NCI-H510A (cell line): Measurements from ENCODE around the gene ARFIP1.
"Not testable (repeated sequence)": the region's sequence is repeated elsewhere in the genome, so short reads cannot be mapped to it uniquely, and the experiment has no call there.

Source experiments
- DNase-seq: peaks from one replicate; lab custom pipeline; 2025; lab: John Stamatoyannopoulos, UW

Gene ARFIP1

GRCh38 chr4:152896811-152897210 lies 117.1 kb downstream of the ARFIP1 start:
- DNase-seq: no peak

GRCh38 chr4:152898133-152898532 lies 118.4 kb downstream of the ARFIP1 start:
- not testable (repeated sequence) for DNase-seq

DNA sequence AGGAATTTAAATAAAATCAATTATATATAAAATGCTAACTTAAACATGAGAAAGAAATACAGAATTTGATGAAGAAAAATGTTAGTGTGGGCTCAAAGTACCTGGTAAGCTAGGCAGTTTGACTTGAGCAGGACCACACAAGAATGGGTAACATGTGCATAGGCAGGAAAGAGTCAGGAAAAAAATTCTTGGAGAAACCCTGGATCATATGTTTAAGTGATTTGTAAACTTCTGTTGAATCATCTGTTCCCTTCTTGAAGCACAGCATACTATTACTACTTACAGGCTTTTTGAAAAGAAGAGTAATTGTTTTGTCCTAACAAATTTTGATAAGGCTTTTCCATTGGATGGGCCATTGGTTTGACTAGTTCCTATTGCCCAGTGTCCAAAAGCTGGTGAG lies 118.9 kb downstream of the ARFIP1 start:
- DNase-seq: no peak

DNA sequence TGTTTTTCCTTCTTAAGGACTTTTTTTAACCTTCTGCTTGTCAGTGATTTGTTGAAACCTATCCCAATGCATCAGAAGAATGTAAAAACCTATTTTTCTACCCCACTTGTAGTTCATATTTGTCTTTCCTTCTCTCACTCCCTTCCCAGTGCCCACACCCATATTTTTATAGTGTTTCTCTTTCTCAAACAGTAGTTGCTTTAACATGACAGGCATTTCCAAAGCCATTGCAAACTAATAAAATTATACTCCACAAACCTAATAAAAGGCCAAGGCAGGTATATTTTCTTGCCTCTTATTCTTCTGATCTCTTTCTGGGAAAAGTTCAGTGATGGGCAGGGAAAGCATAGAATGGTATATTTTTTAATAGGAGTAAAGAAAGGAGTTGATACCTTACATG lies 120.6 kb downstream of the ARFIP1 start:
- DNase-seq: no peak

- no peak for DNase-seq
Measured at GRCh38 chr4:152901205-152901604, 121.5 kb downstream of the ARFIP1 start.

DNA sequence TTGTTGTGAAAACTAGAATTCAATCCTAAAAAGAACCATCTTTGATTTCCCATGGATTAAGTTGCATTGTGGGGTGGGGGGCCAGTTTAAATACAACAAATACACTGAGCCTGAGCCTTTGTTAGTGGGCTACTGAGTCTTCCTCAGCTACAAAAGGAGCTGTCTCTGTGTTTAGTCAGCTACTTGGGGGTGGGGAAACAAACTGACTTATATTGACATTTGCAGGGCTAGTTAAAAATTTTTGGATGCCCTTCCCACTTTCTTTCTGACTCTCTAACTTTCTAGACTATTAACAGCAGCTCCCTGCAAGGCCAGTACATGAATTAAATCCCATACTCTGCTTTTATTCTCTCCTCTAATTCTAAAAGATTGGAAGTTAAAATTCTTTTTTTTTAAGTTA lies 123.9 kb downstream of the ARFIP1 start:
- no peak for DNase-seq

- no peak for DNase-seq
Measured at GRCh38 chr4:152909901-152910300, 130.1 kb downstream of the ARFIP1 start.

GRCh38 chr4:152910521-152910920 lies 130.8 kb downstream of the ARFIP1 start:
- DNase-seq: no peak

DNA sequence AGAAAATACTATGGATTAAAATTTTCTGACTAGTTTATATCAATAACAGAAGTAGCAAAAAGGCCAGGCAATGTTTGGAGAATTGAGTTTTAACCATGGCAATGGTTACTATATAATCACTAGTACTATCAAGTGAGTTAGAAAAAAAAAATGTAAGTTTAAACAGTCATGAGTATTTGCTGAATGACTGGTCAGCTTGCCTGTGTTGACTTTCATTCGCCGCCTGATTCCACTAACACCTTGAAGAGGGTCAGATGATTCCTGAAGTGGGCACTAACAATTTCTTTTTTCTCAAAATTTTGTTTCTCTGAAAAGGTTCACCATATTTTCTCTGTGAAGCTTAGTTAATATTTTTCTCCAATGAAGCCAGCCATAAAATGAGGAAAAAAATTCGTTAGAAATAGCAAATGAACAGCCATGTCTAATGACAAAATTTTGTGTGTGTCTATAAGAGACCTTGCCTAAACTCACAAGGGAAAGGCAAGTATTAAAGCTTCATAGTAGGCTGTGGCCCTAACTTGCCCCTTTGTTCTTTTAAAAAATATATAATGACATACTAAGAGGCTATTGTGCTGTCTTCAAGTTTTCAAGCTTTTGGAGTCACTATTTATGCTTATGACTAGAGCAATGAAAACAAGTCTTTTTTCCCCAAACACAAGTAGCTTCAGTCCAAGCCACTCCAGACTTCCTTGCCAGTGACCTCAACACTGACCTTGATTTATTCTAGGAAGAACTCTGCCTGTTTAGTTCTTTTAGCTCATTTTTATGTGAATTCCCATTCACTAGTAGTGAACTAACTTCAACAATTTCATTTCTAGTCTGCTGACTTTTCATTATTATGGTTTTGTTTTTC lies 138.0 kb downstream of the ARFIP1 start:
- no peak for DNase-seq

GRCh38 chr4:152919826-152920225 lies 140.1 kb downstream of the ARFIP1 start:
- no peak for DNase-seq

GRCh38 chr4:152920768-152921167 lies 141.0 kb downstream of the ARFIP1 start:
- DNase-seq: no peak

DNA sequence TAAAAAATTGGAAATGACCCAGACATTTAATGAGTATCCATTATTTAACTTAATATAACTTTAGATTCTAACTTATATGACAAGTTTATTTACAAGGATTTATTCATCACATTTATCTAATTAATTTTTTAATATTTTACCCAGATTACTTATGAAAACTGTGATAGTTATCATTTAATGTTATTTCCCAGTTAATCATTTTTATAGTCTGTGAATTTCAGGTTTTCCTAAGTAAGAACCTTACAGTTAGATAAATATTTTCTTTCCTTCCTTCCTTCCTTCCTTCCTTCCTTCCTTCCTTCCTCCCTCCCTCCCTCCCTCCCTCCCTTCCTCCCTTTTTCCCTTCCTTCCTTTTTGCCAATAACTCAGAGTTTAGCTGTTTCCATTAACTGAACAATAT lies 141.5 kb downstream of the ARFIP1 start:
- no peak for DNase-seq

DNA sequence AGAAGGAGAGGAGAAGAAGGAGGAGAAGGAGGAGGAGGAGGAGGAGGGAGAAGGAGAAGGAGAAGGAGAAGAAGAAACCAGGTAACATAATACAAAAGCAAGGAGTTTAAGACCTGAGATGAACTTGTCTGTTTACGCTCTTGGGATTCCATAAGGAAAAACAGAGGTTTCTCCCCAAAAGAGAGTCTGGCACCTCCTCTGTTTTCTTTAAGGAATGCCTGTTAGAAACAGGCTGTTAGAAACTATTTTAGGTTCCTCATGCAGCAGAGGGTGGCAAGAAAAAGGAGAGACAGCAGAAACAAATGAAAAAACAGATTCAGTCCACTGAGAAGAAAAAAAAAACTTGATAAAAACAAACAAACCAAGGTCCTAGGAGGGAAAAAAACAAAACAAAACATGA lies 146.1 kb downstream of the ARFIP1 start:
- DNase-seq: no peak

- DNase-seq: no peak
Measured at GRCh38 chr4:152926959-152927358, 147.2 kb downstream of the ARFIP1 start.

DNA sequence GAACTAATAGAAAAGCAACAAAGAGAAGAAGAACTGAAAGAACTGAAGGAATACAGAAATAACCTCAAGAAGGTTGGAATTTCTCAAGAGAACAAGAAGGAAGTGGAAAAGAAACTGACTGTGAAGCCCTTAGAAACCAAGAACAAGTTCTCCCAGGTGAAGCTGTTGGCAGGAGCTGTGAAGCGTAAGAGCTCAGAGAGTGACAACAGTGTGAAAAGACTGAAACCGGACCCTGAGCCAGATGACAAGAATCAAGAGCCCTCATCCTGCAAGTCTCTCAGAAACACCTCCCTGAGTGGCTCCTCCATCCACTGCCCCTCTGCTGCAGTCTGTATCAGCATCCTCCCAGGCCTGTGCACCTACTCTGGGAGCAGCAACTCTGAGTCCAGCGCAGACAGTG lies 148.0 kb downstream of the ARFIP1 start:
- no peak for DNase-seq

GRCh38 chr4:152928286-152928685 lies 148.5 kb downstream of the ARFIP1 start:
- DNase-seq: no peak

- DNase-seq: no peak
Measured at GRCh38 chr4:152929888-152930287, 150.1 kb downstream of the ARFIP1 start.

GRCh38 chr4:152935143-152935542 lies 155.4 kb downstream of the ARFIP1 start:
- no peak for DNase-seq

- DNase-seq: peak; percentile 72
Measured at GRCh38 chr4:152935631-152936445, 156.1 kb downstream of the ARFIP1 start, which contains the start of gene FHDC1. TSS of gene FHDC1 (plus strand) at chr4:152936323. CDS start at chr4:152943058, 6,735 bp downstream.

- DNase-seq: peak; percentile 18
Measured at GRCh38 chr4:152936446-152937335, 156.9 kb downstream of the ARFIP1 start.

GRCh38 chr4:152937336-152938236 lies 157.8 kb downstream of the ARFIP1 start:
- DNase-seq: no peak
